Neuronal stem cell (in vitro differentiated cells): ENCODE measurements around the gene DOCK3.

Experiments
- DNase-seq: peaks from one replicate; pipeline ENCODE4 v3.0.0-alpha.2; 2013; ENCODE audit warnings: low spot score
- H2AFZ ChIP-seq: one replicate; pipeline ENCODE4 v1.6.1; 2013; ENCODE audit warnings: mild to moderate bottlenecking, low read length, inconsistent platforms
- H2AK5ac ChIP-seq: 2 replicates; pipeline ENCODE4 v1.6.1; 2013; ENCODE audit warnings: low read depth, mild to moderate bottlenecking, inconsistent platforms, low read length, moderate library complexity, mixed read lengths
- H2BK120ac ChIP-seq: 2 replicates; pipeline ENCODE4 v1.6.1; 2013; ENCODE audit warnings: low read depth, mild to moderate bottlenecking, inconsistent platforms, low read length, moderate library complexity, mixed read lengths
- H2BK12ac ChIP-seq: one replicate; pipeline ENCODE4 v1.6.1; 2013; ENCODE audit warnings: low read length, inconsistent platforms
- H2BK15ac ChIP-seq: 2 replicates; pipeline ENCODE4 v1.6.1; 2013; ENCODE audit warnings: mild to moderate bottlenecking, low read length, inconsistent platforms, mixed read lengths
- H2BK5ac ChIP-seq: one replicate; pipeline ENCODE4 v1.6.1; 2013; ENCODE audit warnings: inconsistent platforms, mild to moderate bottlenecking, low read length, moderate library complexity
- H3K14ac ChIP-seq: one replicate; pipeline ENCODE4 v1.6.1; 2013; ENCODE audit warnings: low read length, inconsistent platforms
- H3K18ac ChIP-seq: 2 replicates; pipeline ENCODE4 v1.6.1; 2013; ENCODE audit warnings: low read length, inconsistent platforms
- H3K23ac ChIP-seq: 2 replicates; pipeline ENCODE4 v1.6.1; 2013; ENCODE audit warnings: low read depth, mild to moderate bottlenecking, mixed read lengths, low read length, inconsistent platforms; ENCODE audit not compliant: poor library complexity
- H3K27ac ChIP-seq: replicated peaks from 3 replicates; pipeline ENCODE4 v1.5.1; 2013; ENCODE audit warnings: low read length, inconsistent platforms
- H3K27me3 ChIP-seq, 3 experiments: 2 replicates each; pipeline ENCODE4 v1.6.1; 2013; ENCODE audit warnings: low read length in 3 of 3, mild to moderate bottlenecking in 2 of 3, inconsistent platforms in 1 of 3, low read depth in 1 of 3, mixed read lengths in 1 of 3, moderate library complexity in 1 of 3; ENCODE audit not compliant: control insufficient read depth in 3 of 3, insufficient read depth in 3 of 3
- H3K36me3 ChIP-seq, 2 donors: replicated peaks in 1 of 2; 2 replicates each; pipeline ENCODE4 v1.6.1; 2013; ENCODE audit warnings: low read length in 2 of 2; ENCODE audit not compliant: control insufficient read depth in 2 of 2, insufficient read depth in 2 of 2
- H3K4ac ChIP-seq: 2 replicates; pipeline ENCODE4 v1.6.1; 2013; ENCODE audit warnings: inconsistent platforms, mild to moderate bottlenecking, low read length, moderate library complexity
- H3K4me1 ChIP-seq, 2 donors: 1 replicate in 1 of 2; 2 replicates in 1 of 2; pipeline ENCODE4 v1.6.1; 2013; ENCODE audit warnings: low read length in 2 of 2, low read depth in 1 of 2; ENCODE audit not compliant: control insufficient read depth in 2 of 2, insufficient read depth in 1 of 2
- H3K4me2 ChIP-seq: one replicate; pipeline ENCODE4 v1.6.1; 2013; ENCODE audit warnings: mild to moderate bottlenecking, low read length, inconsistent platforms; ENCODE audit not compliant: insufficient read depth, poor library complexity, severe bottlenecking
- H3K4me3 ChIP-seq, 2 donors: 2 replicates each; pipeline ENCODE4 v1.5.1; 2013; ENCODE audit warnings: low read length in 2 of 2, mild to moderate bottlenecking in 2 of 2, inconsistent platforms in 1 of 2, moderate library complexity in 1 of 2
- H3K79me1 ChIP-seq: one replicate; pipeline ENCODE4 v1.6.1; 2013; ENCODE audit warnings: low read depth, mild to moderate bottlenecking, inconsistent platforms, low read length, moderate library complexity
- H3K9ac ChIP-seq: one replicate; pipeline ENCODE4 v1.6.1; 2013; ENCODE audit warnings: mild to moderate bottlenecking, low read depth, low read length, inconsistent platforms; ENCODE audit not compliant: poor library complexity
- H3K9me3 ChIP-seq, 2 donors: replicated peaks in 1 of 2; 2 replicates each; pipeline versions ENCODE3 to v1.6.1; 2013; ENCODE audit warnings: low read length in 2 of 2, mild to moderate bottlenecking in 2 of 2, inconsistent platforms in 1 of 2, low read depth in 1 of 2, mixed read lengths in 1 of 2, moderate library complexity in 1 of 2; ENCODE audit not compliant: control insufficient read depth in 2 of 2, insufficient read depth in 1 of 2
- H4K8ac ChIP-seq: one replicate; pipeline ENCODE4 v1.6.1; 2013; ENCODE audit warnings: low read depth, mild to moderate bottlenecking, inconsistent platforms, low read length, moderate library complexity
- H4K91ac ChIP-seq: one replicate; pipeline ENCODE4 v1.6.1; 2013; ENCODE audit warnings: low read length, low read depth, mild to moderate bottlenecking, inconsistent platforms; ENCODE audit not compliant: poor library complexity
- WGBS, 2 donors: extraction: QIAGEN DNeasy Blood & Tissue Kit; methylation state at CpG; one replicate each; pipeline ENCODE4 v1.1.7; 2013; ENCODE audit warnings: missing lambda C conversion rate in 2 of 2, mixed read lengths in 1 of 2; ENCODE audit not compliant: insufficient read length in 2 of 2, insufficient replicate concordance in 1 of 2; ENCODE audit errors: extremely low coverage in 2 of 2; 5-methylcytosine and 5-hydroxymethylcytosine counted together

DOCK3 gene

DNA sequence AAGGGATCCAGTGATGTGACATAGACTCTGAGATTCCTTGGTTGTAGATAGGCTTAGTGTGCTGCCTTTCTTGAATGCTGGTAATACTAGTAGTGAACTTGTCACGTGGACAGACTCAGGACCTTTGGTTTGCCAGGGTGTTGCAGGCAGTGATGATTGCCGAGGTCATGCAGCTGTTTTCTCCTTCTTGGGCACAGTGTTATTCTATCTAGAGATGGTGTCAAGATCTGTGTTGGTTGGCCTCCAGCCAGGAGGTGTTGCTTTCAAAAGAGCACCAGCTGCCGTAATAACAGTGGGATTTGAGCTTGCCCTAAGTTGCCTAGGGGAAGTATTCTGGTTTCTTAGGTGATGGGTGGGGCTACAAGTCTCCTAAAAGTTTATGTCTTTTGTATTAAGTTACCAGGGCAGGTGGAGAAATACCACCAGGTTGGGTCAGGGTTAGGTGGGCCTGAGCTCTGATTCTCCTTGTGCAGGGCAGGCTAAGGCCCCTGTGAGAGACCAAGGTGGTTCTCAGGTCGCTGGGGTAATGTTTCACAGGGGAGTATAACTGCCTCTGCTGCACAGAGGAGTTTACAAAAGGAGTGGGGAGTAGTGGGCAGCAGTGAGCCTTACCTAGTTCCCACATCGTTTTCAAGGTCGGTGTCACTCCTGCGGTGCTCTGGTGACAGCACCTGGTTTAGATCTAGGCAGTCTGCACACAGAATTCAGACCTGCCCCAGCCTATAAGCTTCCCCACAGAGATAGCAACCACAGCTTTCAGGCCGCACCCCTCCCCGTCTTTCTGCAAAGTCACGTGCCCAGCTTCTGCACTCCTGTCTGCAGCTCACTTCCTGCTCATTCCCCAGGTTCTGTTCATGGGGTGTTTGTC, 350.3 kb downstream of the DOCK3 start:
- no peak overlapping the region for H2BK15ac ChIP-seq
- H3K4me3 ChIP-seq = no peak overlapping the region
- no CpG with 5 or more reads among the region's 10 CpGs for WGBS, 2 donors
- H3K27me3 ChIP-seq = no peaks in the 10 kb centered on the region
- H2AFZ ChIP-seq = peak overlapping the region; percentile 27
- no peak overlapping the region for H4K8ac ChIP-seq
- no peak overlapping the region for H2BK5ac ChIP-seq
- no peak overlapping the region for H3K4me2 ChIP-seq
- no peak overlapping the region for H3K9ac ChIP-seq
- no peak overlapping the region for H2BK12ac ChIP-seq
- no peak overlapping the region for H2AK5ac ChIP-seq
- H3K18ac ChIP-seq = peak overlapping the region; percentile 11
- H3K14ac ChIP-seq = peak overlapping the region; percentile 31
- no peak for DNase-seq
- no peak overlapping the region for H3K27ac ChIP-seq
- no peaks in the 10 kb centered on the region for H3K79me1 ChIP-seq
- no peak overlapping the region for H2BK120ac ChIP-seq
- H4K91ac ChIP-seq = no peak overlapping the region
- peaks cover 0 to 4% of the 10 kb centered on the region in 2 donors for H3K4me1 ChIP-seq
- no peak overlapping the region for H3K4ac ChIP-seq
- H3K23ac ChIP-seq = no peak overlapping the region
- peaks cover 0 to 5% of the 10 kb centered on the region in 2 donors for H3K9me3 ChIP-seq
- H3K36me3 ChIP-seq = no peaks in the 10 kb centered on the region

DNA sequence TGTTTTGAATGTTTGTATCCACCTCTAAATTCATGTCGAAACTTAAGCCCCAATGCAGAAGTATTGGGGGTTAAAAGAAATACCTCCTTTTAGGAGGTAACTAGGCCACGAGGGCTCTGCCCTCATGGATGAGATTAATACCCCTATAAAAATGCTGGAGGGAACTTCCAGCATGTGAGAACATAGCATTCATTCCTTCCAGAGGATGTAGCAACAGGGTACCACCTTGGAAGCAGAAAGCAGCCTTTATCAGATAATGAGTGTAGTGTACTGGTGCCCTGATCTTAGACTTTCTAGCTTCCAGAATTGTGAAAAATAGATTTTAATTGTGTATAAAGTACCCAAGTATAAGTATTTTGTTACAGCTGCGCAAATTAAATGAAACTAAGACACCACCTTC, 356.9 kb downstream of the DOCK3 start:
- WGBS, 2 donors = no CpG with 5 or more reads among the region's 3 CpGs
- H3K4me3 ChIP-seq = no peak overlapping the region
- no peak overlapping the region for H3K4me2 ChIP-seq
- no peak for DNase-seq
- no peak overlapping the region for H2BK5ac ChIP-seq
- H3K36me3 ChIP-seq = no peaks in the 10 kb centered on the region
- no peak overlapping the region for H2BK120ac ChIP-seq
- H3K4ac ChIP-seq = no peak overlapping the region
- H2BK12ac ChIP-seq = no peak overlapping the region
- H3K14ac ChIP-seq = no peak overlapping the region
- H2AFZ ChIP-seq = no peak overlapping the region
- H3K27ac ChIP-seq = no peak overlapping the region
- H3K18ac ChIP-seq = no peak overlapping the region
- H3K9ac ChIP-seq = no peak overlapping the region
- no peak overlapping the region for H3K23ac ChIP-seq
- no peak overlapping the region for H2BK15ac ChIP-seq
- H4K8ac ChIP-seq = no peak overlapping the region
- H3K4me1 ChIP-seq = no peaks in the 10 kb centered on the region
- H3K9me3 ChIP-seq = peaks cover 0 to 5% of the 10 kb centered on the region in 2 donors
- H3K27me3 ChIP-seq = no peaks in the 10 kb centered on the region
- no peak overlapping the region for H2AK5ac ChIP-seq
- H3K79me1 ChIP-seq = no peaks in the 10 kb centered on the region
- H4K91ac ChIP-seq = no peak overlapping the region

DNA sequence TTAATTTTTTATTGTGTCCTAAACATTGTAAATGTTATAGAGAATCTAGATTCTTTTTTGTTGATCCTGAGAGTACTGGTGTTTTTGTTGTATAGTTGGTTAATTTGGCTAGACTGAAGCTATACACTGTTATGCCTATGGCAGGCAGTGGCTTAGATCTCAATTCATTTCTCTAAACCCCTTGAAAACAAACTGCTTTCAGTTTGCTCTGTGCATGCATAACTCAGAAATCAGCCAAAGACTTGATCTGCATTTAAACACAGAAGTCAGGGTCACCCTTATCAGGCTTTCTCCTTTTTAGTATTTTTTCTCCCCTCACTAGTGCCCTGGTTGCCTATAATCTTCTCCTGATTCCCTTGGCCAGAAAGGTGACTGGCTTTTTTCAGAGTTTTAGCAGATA, 360.9 kb downstream of the DOCK3 start:
- Histone ChIP-seq H3K4me1 (no peaks in the 10 kb centered on the region), H3K14ac (no peak overlapping the region), H3K4ac (no peak overlapping the region), H4K8ac (no peak overlapping the region), H3K4me3 (no peak overlapping the region), H3K4me2 (no peak overlapping the region), H3K9me3 (no peaks in the 10 kb centered on the region), H3K9ac (no peak overlapping the region), H3K27ac (no peak overlapping the region), H2BK5ac (no peak overlapping the region), H4K91ac (no peak overlapping the region), H3K18ac (no peak overlapping the region), H3K36me3 (no peaks in the 10 kb centered on the region), H3K27me3 (no peaks in the 10 kb centered on the region), H2BK12ac (no peak overlapping the region), H2AFZ (no peak overlapping the region), H2BK15ac (no peak overlapping the region), H3K79me1 (no peaks in the 10 kb centered on the region), H2BK120ac (no peak overlapping the region), H3K23ac (no peak overlapping the region), H2AK5ac (no peak overlapping the region)
- no peak for DNase-seq

DNA sequence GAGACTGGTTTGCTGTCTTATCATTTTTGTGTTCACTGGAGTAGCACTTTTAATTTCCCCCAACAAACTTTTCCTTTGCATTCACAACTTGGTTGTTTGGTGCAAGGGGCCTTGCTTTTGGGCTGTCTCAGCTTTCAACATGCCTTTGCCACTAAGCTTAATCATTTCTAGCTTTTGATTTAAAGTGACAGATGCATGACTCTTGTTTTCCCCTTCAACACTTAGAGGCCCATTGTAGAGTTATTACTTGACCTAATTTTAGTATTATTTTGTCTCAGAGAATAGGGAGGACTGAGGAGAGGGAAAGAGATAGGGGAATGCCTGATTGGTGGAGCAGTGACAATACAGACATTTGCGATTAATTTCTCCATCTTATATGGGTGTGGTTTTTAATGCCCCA, 370.3 kb downstream of the DOCK3 start:
- Histone ChIP-seq H3K4ac (no peak overlapping the region), H3K18ac (no peak overlapping the region), H2BK120ac (no peak overlapping the region), H3K14ac (no peak overlapping the region), H3K23ac (no peak overlapping the region), H2AFZ (no peak overlapping the region), H2BK12ac (no peak overlapping the region), H3K4me3 (no peak overlapping the region), H3K4me2 (no peak overlapping the region), H3K4me1 (peaks cover 0 to 2% of the 10 kb centered on the region in 2 donors), H2BK15ac (no peak overlapping the region), H4K8ac (no peak overlapping the region), H2AK5ac (no peak overlapping the region), H3K9me3 (no peaks in the 10 kb centered on the region), H4K91ac (no peak overlapping the region), H2BK5ac (no peak overlapping the region), H3K27ac (no peak overlapping the region), H3K36me3 (no peaks in the 10 kb centered on the region), H3K27me3 (no peaks in the 10 kb centered on the region), H3K9ac (no peak overlapping the region), H3K79me1 (no peaks in the 10 kb centered on the region)
- WGBS, 2 donors = no CpG with 5 or more reads among the region's 1 CpG
- no peak for DNase-seq
